ENCODE results near the gene GPR25.
"Not testable (repeated sequence)": the region's sequence is repeated elsewhere in the genome, so short reads cannot be mapped to it uniquely, and the experiment has no call there.

The GPR25 gene

DNA sequence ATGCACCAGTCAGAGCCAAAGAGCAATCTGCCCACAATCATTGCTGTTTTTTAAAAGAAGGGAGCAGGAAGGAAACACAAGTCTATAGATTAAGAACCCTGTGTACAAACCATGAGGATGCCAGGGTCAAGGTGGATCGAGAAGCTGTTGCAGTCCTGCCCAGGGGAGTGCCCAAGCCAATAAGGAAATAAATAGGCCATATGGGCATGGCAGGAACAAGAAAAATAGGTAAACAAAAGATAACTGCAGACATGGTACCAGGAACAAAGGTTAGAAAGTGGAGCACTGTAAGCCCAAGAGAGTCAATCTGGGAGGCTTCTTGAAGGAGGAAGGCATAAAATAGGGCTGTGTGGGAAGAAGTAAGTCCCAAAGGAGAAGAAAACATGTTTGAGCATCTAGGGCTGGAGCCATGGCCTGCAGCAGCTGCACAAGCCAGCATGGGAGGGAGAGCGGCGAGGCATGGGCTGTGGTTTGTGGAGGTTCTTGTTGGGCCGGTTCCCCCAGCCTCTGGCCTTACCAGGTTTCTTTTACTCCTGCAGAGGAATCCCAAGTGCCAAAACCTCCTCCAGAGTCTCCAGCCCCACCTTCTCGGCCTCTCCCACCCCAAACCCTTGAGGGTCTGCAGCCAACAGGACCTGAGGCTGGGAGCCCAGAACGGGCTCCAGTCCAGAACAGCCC, 35.5 kb downstream of the GPR25 start:
- no peak overlapping the region for H3K4me3 Mint-ChIP-seq
- peaks cover 34% of the 10 kb centered on the region for H3K27me3 Mint-ChIP-seq (ENCODE audit: low read depth)
- H3K9me3 Mint-ChIP-seq = no peaks in the 10 kb centered on the region
- peaks cover 6% of the 10 kb centered on the region for H3K4me1 Mint-ChIP-seq (ENCODE audit: low read depth)
- no peaks in the 10 kb centered on the region for H3K36me3 Mint-ChIP-seq (ENCODE audit: low read depth)
- no peak overlapping the region for H3K27ac Mint-ChIP-seq

DNA sequence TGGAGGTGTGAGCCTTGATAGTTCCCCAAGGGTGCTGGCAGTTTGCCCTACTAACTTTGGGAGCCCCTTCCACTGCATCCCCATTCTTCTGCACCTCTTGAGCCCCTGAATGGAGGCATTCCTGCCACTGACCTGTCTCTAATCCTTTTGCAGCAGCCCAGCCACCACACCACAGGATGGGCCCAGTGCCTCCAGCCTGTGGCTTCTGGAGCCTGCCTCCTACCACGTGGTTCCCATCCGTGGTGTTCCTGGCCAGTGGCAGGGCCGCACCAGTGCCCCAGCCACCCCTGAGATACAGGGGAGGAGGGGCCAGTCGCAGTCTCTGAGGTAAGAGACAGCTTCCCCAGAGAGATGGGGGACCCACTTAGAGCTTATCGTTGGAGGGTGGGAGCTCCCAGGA, 36.3 kb downstream of the GPR25 start:
- Mint-ChIP-seq H3K27ac (no peak overlapping the region), H3K36me3 (ENCODE audit: low read depth) (no peaks in the 10 kb centered on the region), H3K27me3 (ENCODE audit: low read depth) (peaks cover 36% of the 10 kb centered on the region), H3K4me1 (ENCODE audit: low read depth) (peaks cover 6% of the 10 kb centered on the region), H3K9me3 (no peaks in the 10 kb centered on the region), H3K4me3 (no peak overlapping the region)

DNA sequence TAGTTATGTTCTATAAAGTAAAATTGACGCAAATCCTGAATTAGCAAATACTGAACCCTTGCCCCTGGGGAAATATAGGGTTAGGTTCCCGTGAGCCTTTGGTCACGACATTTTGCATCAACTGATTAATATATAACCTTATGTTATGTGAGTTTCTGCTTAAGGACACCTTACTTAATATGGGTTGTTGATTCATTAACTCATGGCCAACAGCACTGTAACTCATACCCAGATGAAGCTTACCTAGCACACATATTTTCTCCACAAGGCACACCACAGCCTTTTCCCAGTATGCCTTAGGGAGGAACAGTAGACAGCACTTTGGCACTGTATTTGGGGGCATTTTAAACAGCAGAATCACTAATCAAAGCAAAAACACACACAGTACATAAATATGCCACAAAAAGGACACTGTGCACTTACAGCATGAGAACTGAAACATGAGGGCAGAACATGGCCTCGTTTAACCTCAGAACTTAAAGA, 37.0 kb downstream of the GPR25 start:
- Mint-ChIP-seq H3K27ac (no peak overlapping the region), H3K27me3 (ENCODE audit: low read depth) (peaks cover 29% of the 10 kb centered on the region), H3K36me3 (ENCODE audit: low read depth) (no peaks in the 10 kb centered on the region), H3K4me1 (ENCODE audit: low read depth) (peaks cover 6% of the 10 kb centered on the region), H3K4me3 (no peak overlapping the region), H3K9me3 (no peaks in the 10 kb centered on the region)

- Mint-ChIP-seq H3K4me3 (no peak overlapping the region), H3K4me1 (ENCODE audit: low read depth) (no peaks in the 10 kb centered on the region), H3K27me3 (ENCODE audit: low read depth) (peaks cover 27% of the 10 kb centered on the region), H3K9me3 (no peaks in the 10 kb centered on the region), H3K27ac (no peak overlapping the region), H3K36me3 (ENCODE audit: low read depth) (no peaks in the 10 kb centered on the region)
Measured at GRCh38 chr1:200911361-200911760, 38.6 kb downstream of the GPR25 start.

DNA sequence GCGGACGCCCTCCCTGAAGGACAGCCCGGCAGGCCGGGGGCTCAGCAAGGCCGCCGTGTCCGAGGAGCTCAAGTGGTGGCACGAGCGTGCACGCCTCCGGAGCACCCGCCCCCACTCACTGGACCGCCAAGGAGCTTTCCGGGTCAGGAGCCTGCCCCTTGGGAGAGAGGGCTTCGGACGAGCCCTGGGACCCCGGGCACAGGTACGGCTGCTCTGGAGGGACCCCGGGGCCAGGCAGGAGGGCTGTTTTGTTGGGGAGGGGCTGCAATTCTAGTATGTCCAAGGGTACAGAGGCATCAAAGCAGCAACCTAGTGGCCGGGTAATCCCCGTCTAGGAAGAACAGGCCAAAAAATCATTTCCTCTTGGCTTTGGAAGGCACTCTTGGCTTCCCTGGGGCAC, 39.2 kb downstream of the GPR25 start:
- H3K9me3 Mint-ChIP-seq = not testable (repeated sequence)
- peaks cover 31% of the 10 kb centered on the region for H3K27me3 Mint-ChIP-seq (ENCODE audit: low read depth)

GRCh38 chr1:200912737-200913407, 40.1 kb downstream of the GPR25 start:
- Mint-ChIP-seq H3K4me1 (ENCODE audit: low read depth) (no peaks in the 10 kb centered on the region), H3K36me3 (ENCODE audit: low read depth) (no peaks in the 10 kb centered on the region), H3K27ac (no peak overlapping the region), H3K4me3 (no peak overlapping the region), H3K9me3 (no peaks in the 10 kb centered on the region), H3K27me3 (ENCODE audit: low read depth) (peaks cover 25% of the 10 kb centered on the region)

More for the DNA sequence above, 39.2 kb downstream of the GPR25 start:
- not testable (repeated sequence) for H3K4me3 Mint-ChIP-seq; H3K27ac Mint-ChIP-seq; H3K4me1 Mint-ChIP-seq (ENCODE audit: low read depth); H3K36me3 Mint-ChIP-seq (ENCODE audit: low read depth)

GRCh38 chr1:200916152-200916551, 43.4 kb downstream of the GPR25 start:
- H3K27me3 Mint-ChIP-seq (ENCODE audit: low read depth) = peaks cover 18% of the 10 kb centered on the region
- H3K9me3 Mint-ChIP-seq = no peaks in the 10 kb centered on the region
- H3K27ac Mint-ChIP-seq = no peak overlapping the region
- H3K4me1 Mint-ChIP-seq (ENCODE audit: low read depth) = no peaks in the 10 kb centered on the region
- no peak overlapping the region for H3K4me3 Mint-ChIP-seq
- no peaks in the 10 kb centered on the region for H3K36me3 Mint-ChIP-seq (ENCODE audit: low read depth)

- no peaks in the 10 kb centered on the region for H3K4me1 Mint-ChIP-seq (ENCODE audit: low read depth)
- H3K27ac Mint-ChIP-seq = no peak overlapping the region
- H3K4me3 Mint-ChIP-seq = no peak overlapping the region
- H3K27me3 Mint-ChIP-seq (ENCODE audit: low read depth) = peaks cover 19% of the 10 kb centered on the region
- H3K36me3 Mint-ChIP-seq (ENCODE audit: low read depth) = no peaks in the 10 kb centered on the region
- no peaks in the 10 kb centered on the region for H3K9me3 Mint-ChIP-seq
Measured at GRCh38 chr1:200916681-200917080, 43.9 kb downstream of the GPR25 start.

GRCh38 chr1:200917291-200917817, 44.6 kb downstream of the GPR25 start:
- peaks cover 23% of the 10 kb centered on the region for H3K27me3 Mint-ChIP-seq (ENCODE audit: low read depth)
- no peak overlapping the region for H3K27ac Mint-ChIP-seq
- H3K4me3 Mint-ChIP-seq = no peak overlapping the region
- H3K9me3 Mint-ChIP-seq = no peaks in the 10 kb centered on the region
- H3K4me1 Mint-ChIP-seq (ENCODE audit: low read depth) = no peaks in the 10 kb centered on the region
- H3K36me3 Mint-ChIP-seq (ENCODE audit: low read depth) = no peaks in the 10 kb centered on the region

DNA sequence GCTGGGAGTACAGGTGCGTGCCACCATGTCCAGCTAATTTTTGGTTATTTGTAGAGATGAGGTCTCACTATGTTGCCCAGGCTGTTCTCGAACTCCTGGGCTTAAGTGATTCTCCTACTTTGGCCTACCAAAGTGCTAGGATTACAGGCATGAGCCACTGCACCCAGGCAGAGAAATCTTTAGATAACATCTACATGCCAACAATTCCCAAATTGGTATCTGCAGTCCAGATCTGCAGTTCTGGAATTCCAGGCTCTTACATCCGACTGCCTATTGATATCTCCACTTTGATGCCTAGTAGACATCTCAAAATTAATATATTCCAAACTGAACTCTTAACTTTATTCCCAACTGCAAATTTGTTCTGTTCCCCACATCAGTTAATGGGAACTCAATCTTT, 45.2 kb downstream of the GPR25 start:
- no peaks in the 10 kb centered on the region for H3K4me1 Mint-ChIP-seq (ENCODE audit: low read depth)

DNA sequence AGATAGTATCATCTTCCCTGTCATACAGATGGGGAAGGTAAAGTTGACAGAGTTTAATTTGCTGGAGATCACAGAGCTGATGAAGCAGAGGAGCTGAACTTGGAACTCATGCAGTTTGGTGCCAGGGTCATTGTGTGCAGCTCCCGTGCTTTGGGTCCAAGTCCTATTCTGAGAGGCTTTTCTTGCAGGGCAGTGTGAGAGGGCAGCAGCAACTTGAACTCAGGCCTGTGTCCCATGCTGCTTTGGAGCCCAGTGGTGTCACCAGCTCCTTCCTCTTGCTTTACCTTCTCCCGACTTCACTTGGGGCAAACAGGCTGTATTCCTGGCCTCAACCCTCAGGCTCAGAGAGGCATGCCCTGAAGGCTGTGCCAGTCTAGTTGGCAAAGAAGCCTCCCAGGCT, 46.6 kb downstream of the GPR25 start:
- no peaks in the 10 kb centered on the region for H3K9me3 Mint-ChIP-seq
- peaks cover 27% of the 10 kb centered on the region for H3K27me3 Mint-ChIP-seq (ENCODE audit: low read depth)

More for the DNA sequence above, 45.2 kb downstream of the GPR25 start:
- Mint-ChIP-seq H3K4me3 (no peak overlapping the region), H3K27ac (no peak overlapping the region), H3K36me3 (ENCODE audit: low read depth) (no peaks in the 10 kb centered on the region), H3K27me3 (ENCODE audit: low read depth) (peaks cover 28% of the 10 kb centered on the region), H3K9me3 (no peaks in the 10 kb centered on the region)

DNA sequence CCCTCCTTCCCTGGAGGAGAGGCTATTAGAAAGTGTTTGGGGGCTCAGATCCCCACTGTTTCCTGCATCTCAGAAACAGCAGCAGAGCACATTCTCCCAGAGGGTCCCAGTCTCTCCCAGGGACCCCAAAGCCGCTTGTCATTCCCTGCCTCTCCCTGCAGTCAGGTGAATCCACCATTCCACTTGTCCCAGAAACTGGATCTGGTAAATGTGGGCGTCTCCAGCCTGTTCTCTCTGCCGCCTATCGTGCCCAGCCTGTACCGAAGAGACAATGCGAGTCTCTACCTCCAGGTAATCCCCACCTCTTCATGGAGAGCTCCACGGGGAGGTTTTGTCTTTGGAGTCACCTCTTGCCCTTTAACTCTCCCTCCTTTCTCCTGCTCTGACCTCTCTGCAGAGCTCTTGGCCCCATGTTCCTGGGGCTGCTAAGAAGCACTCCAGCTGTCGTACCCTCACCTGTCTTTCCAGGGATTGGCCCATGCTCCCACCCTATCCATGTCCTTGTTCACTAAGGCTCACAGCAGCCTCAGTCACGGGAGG, 48.9 kb downstream of the GPR25 start:
- no peak overlapping the region for H3K4me3 Mint-ChIP-seq
- H3K9me3 Mint-ChIP-seq = no peaks in the 10 kb centered on the region
- no peaks in the 10 kb centered on the region for H3K4me1 Mint-ChIP-seq (ENCODE audit: low read depth)
- H3K27ac Mint-ChIP-seq = no peak overlapping the region
- H3K36me3 Mint-ChIP-seq (ENCODE audit: low read depth) = no peaks in the 10 kb centered on the region
- H3K27me3 Mint-ChIP-seq (ENCODE audit: low read depth) = peaks cover 27% of the 10 kb centered on the region

More for the DNA sequence above, 46.6 kb downstream of the GPR25 start:
- Mint-ChIP-seq H3K27ac (no peak overlapping the region), H3K36me3 (ENCODE audit: low read depth) (no peaks in the 10 kb centered on the region), H3K4me1 (ENCODE audit: low read depth) (no peaks in the 10 kb centered on the region), H3K4me3 (no peak overlapping the region)

DNA sequence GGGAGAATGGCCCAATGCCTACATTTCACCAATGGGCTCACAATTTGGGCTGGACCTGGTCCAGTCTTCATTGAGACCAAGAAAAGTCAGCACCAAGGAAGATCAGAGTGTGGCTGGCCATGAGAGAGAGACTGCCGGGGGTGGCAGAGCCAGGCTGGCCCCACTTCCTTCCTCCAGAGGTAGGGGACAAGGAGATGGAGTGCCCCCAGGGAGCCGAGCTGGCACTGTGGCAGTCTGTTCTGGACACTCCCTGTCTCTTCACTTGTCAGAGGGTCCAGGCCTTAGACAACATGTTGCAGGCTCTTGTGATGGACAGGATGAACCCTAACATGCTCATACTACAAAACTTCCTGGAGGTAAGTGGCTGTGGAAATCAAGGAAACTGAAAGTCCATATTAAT, 49.6 kb downstream of the GPR25 start:
- no peak overlapping the region for H3K4me3 Mint-ChIP-seq
- no peaks in the 10 kb centered on the region for H3K36me3 Mint-ChIP-seq (ENCODE audit: low read depth)
- H3K27me3 Mint-ChIP-seq (ENCODE audit: low read depth) = peaks cover 28% of the 10 kb centered on the region
- H3K9me3 Mint-ChIP-seq = no peaks in the 10 kb centered on the region
- no peak overlapping the region for H3K27ac Mint-ChIP-seq
- H3K4me1 Mint-ChIP-seq (ENCODE audit: low read depth) = no peaks in the 10 kb centered on the region

GRCh38 chr1:200923601-200924000, 50.8 kb downstream of the GPR25 start:
- Mint-ChIP-seq H3K36me3 (ENCODE audit: low read depth) (no peaks in the 10 kb centered on the region), H3K9me3 (no peaks in the 10 kb centered on the region), H3K27me3 (ENCODE audit: low read depth) (peaks cover 31% of the 10 kb centered on the region), H3K4me1 (ENCODE audit: low read depth) (no peaks in the 10 kb centered on the region), H3K4me3 (no peak overlapping the region), H3K27ac (no peak overlapping the region)

All from T-helper 1 cell treated with Interleukin-12 subunit alpha and Interleukin-12 subunit beta and Interleukin-4 antibody, amounts not matched to agents 30 μg/mL and 1 μg/mL, for 36 hours (primary cell).